ENCODE measurements around the gene MYO3B. TPM values are rescaled to one million over a fixed set of nuclear protein-coding genes. Genes with fewer than 3 reads are reported as not detected.
"Not testable (repeated sequence)": the region's sequence is repeated elsewhere in the genome, so short reads cannot be mapped to it uniquely, and the experiment has no call there.

MYO3B gene
- polyA plus RNA-seq, 1 of the 3 experiments (the other 2 are of a cell fraction) = not detected

DNA sequence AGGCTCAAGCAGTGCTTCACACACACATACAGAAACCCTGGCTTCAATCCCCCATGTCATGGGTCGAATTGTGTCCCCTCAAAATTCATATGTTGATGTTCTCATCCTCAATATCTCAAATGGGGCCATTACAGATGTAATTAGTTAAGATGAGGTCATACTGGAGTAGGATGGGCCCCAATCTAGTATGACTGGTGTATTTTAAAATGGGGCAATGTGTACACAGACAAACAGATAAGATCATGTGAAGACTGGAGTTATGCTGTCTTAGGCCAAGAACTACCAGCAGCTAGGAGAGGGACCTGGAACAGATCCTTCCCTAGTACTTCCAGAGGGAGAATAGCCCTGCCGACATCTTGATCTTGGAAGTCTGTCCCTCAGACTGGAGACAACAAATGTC, 167.7 kb downstream of the MYO3B start (continued):
- TF ChIP-seq USF2 (IDR thresholded peaks at IDR 0.05; ENCODE audit: borderline replicate concordance, low read depth, low read length) (no peak), RCOR1 (IDR thresholded peaks at IDR 0.05; ENCODE audit: low read length) (no peak), NFIC (IDR thresholded peaks at IDR 0.05; ENCODE audit: borderline replicate concordance) (no peak), RXRA (IDR thresholded peaks at IDR 0.05; ENCODE audit: borderline replicate concordance, low read depth) (no peak), GATA2 (CRISPR knock-in tag; IDR thresholded peaks at IDR 0.05) (no peak), GABPA (IDR thresholded peaks at IDR 0.05; ENCODE audit: low read depth) (no peak)
- TF ChIP-seq, protein P1, sequence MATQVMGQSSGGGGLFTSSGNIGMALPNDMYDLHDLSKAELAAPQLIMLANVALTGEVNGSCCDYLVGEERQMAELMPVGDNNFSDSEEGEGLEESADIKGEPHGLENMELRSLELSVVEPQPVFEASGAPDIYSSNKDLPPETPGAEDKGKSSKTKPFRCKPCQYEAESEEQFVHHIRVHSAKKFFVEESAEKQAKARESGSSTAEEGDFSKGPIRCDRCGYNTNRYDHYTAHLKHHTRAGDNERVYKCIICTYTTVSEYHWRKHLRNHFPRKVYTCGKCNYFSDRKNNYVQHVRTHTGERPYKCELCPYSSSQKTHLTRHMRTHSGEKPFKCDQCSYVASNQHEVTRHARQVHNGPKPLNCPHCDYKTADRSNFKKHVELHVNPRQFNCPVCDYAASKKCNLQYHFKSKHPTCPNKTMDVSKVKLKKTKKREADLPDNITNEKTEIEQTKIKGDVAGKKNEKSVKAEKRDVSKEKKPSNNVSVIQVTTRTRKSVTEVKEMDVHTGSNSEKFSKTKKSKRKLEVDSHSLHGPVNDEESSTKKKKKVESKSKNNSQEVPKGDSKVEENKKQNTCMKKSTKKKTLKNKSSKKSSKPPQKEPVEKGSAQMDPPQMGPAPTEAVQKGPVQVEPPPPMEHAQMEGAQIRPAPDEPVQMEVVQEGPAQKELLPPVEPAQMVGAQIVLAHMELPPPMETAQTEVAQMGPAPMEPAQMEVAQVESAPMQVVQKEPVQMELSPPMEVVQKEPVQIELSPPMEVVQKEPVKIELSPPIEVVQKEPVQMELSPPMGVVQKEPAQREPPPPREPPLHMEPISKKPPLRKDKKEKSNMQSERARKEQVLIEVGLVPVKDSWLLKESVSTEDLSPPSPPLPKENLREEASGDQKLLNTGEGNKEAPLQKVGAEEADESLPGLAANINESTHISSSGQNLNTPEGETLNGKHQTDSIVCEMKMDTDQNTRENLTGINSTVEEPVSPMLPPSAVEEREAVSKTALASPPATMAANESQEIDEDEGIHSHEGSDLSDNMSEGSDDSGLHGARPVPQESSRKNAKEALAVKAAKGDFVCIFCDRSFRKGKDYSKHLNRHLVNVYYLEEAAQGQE (IDR thresholded peaks at IDR 0.05; ENCODE audit: low read depth, low read length) = no peak

DNA sequence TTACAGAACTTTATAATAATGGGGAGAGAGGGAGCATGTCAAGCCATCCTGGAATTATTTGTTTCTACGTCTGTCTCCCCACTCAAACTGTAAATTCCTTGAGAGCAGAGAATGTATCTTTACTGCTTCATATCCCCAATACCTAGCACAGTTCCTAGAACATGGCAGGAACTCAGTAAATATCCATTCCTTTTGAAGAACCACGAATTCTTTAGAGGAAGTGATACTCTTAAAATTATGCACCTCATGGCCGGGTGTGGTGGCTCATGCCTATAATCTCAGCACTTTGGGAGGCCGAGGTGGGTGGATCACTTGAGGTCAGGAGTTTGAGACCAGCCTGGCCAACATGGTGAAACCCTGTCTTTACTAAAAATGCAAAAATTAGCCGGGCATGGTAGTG, 171.3 kb downstream of the MYO3B start:
- POLR2A ChIA-PET; H3F3A ChIP-seq (replicated peaks; ENCODE audit: insufficient read depth); H3K27me3 ChIP-seq (ENCODE audit: insufficient read depth); H3K9me3 ChIP-seq; H3K9ac ChIP-seq; H3K4me2 ChIP-seq; H3K79me2 ChIP-seq (ENCODE audit: insufficient read depth); H3K4me3 ChIP-seq (ENCODE audit: low read depth in 2 of 2, low read length in 1 of 2); H3K4me1 ChIP-seq (ENCODE audit: control insufficient read depth in 1 of 2, insufficient read depth in 2 of 2, low read depth in 1 of 2, low read length in 1 of 2); H3K27ac ChIP-seq (ENCODE audit: low read depth in 2 of 2, low read length in 1 of 2); H4K20me1 ChIP-seq (ENCODE audit: insufficient read depth); H3K9me2 ChIP-seq; DNase-seq; H2AFZ ChIP-seq (ENCODE audit: low read depth); H3K36me3 ChIP-seq (replicated peaks in 1 of 2; ENCODE audit: control insufficient read depth in 1 of 2, insufficient read depth in 2 of 2, low read length in 1 of 2): not testable (repeated sequence)
- CTCF ChIA-PET = interaction anchor here (0.9 kb wide), 1 partner anchor 18 kb away, joined by 3 read pairs; no protein-coding TSS in a partner anchor
- WGBS (ENCODE audit: low lambda C conversion rate) = 17% methylated on average over 5 of the region's 5 CpGs

DNA sequence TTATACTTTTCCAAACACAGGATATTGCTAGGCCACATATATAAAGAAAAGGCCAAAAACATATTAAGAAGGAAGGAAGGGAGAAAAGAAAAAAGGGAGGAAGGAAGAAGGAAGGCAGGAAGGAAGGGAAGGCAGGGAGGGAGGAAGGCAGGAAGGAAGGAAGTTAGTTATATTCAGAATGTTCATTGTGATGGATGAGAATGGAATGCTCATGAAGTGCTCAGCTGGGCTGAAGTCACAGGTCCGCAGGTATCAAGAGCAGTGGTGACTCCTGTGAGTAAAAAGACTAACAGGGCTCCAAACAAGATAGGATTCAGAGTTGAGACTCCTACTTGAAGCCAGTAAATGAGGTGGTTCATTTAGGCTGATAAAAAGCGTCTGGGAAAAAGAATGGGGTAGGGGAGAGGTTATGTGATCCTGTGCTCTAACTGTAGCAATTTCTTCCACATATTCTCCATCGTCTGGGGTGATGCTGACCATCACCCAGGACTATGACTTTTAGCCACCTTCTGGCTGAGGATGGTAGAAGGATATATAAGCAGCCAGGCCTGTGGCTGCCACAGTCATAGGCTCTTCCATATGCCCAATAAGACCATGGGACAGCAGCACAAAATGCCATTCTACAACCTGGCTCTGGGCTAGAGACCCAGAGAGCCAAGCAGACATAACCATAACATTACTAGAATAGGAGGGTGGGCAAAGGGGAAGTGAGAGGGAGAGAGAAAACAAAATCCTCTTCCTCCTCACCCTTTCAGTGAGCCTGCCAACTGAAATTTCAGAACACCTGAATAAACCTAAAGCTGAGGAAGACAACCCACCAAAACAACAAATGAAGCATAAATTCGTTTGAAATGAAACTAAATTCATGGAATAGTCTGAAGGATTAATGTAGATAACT, 173.2 kb downstream of the MYO3B start:
- no peaks in the 10 kb centered on the region for H4K20me1 ChIP-seq (ENCODE audit: insufficient read depth)
- no peak overlapping the region for H3K4me2 ChIP-seq
- H3K4me3 ChIP-seq (ENCODE audit: low read depth in 2 of 2, low read length in 1 of 2) = no peak overlapping the region
- H3K9ac ChIP-seq = no peak overlapping the region
- 18% methylated on average over 4 of the region's 4 CpGs for WGBS (ENCODE audit: low lambda C conversion rate)
- no peaks in the 10 kb centered on the region for H3K9me2 ChIP-seq
- CTCF ChIA-PET = no interaction called here
- H3K27ac ChIP-seq (ENCODE audit: low read depth in 2 of 2, low read length in 1 of 2) = no peak overlapping the region
- DNase-seq = no peak
- no peaks in the 10 kb centered on the region for H3K9me3 ChIP-seq
- no peak overlapping the region for H2AFZ ChIP-seq (ENCODE audit: low read depth)
- no peaks in the 10 kb centered on the region for H3K36me3 ChIP-seq (replicated peaks in 1 of 2; ENCODE audit: control insufficient read depth in 1 of 2, insufficient read depth in 2 of 2, low read length in 1 of 2)
- no peaks in the 10 kb centered on the region for H3K79me2 ChIP-seq (ENCODE audit: insufficient read depth)
- H3K4me1 ChIP-seq (ENCODE audit: control insufficient read depth in 1 of 2, insufficient read depth in 2 of 2, low read depth in 1 of 2, low read length in 1 of 2) = no peaks in the 10 kb centered on the region
- POLR2A ChIA-PET = no interaction called here
- no peaks in the 10 kb centered on the region for H3F3A ChIP-seq (replicated peaks; ENCODE audit: insufficient read depth)
- H3K27me3 ChIP-seq (ENCODE audit: insufficient read depth) = no peaks in the 10 kb centered on the region
- TF ChIP-seq, protein P2, sequence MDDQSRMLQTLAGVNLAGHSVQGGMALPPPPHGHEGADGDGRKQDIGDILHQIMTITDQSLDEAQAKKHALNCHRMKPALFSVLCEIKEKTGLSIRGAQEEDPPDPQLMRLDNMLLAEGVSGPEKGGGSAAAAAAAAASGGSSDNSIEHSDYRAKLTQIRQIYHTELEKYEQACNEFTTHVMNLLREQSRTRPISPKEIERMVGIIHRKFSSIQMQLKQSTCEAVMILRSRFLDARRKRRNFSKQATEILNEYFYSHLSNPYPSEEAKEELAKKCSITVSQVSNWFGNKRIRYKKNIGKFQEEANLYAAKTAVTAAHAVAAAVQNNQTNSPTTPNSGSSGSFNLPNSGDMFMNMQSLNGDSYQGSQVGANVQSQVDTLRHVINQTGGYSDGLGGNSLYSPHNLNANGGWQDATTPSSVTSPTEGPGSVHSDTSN (IDR thresholded peaks at IDR 0.05) = no peak
- TF ChIP-seq RFX5 (IDR thresholded peaks at IDR 0.05; ENCODE audit: low read length) (no peak), FOSL2 (IDR thresholded peaks at IDR 0.05; ENCODE audit: borderline replicate concordance, low read depth) (no peak), FOXM1 (IDR thresholded peaks at IDR 0.05; ENCODE audit: low read depth) (no peak), NFIC (IDR thresholded peaks at IDR 0.05; ENCODE audit: borderline replicate concordance) (no peak)
- TF ChIP-seq, protein P3, sequence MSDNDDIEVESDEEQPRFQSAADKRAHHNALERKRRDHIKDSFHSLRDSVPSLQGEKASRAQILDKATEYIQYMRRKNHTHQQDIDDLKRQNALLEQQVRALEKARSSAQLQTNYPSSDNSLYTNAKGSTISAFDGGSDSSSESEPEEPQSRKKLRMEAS (IDR thresholded peaks at IDR 0.05; ENCODE audit: low read depth) = no peak
- TF ChIP-seq, protein P1 (IDR thresholded peaks at IDR 0.05; ENCODE audit: low read depth, low read length) = no peak

All from SK-N-SH (cell line).